GM18499 (cell line): ENCODE measurements around the gene PTGDS.

Source experiments
- ATAC-seq: cut with Tn5 transposase; IDR thresholded peaks from one replicate; pipeline ENCODE4 v1.9.1; 2021; ENCODE audit warnings: moderate number of reproducible peaks; ENCODE audit not compliant: insufficient read depth, unreplicated experiment

The PTGDS gene

DNA sequence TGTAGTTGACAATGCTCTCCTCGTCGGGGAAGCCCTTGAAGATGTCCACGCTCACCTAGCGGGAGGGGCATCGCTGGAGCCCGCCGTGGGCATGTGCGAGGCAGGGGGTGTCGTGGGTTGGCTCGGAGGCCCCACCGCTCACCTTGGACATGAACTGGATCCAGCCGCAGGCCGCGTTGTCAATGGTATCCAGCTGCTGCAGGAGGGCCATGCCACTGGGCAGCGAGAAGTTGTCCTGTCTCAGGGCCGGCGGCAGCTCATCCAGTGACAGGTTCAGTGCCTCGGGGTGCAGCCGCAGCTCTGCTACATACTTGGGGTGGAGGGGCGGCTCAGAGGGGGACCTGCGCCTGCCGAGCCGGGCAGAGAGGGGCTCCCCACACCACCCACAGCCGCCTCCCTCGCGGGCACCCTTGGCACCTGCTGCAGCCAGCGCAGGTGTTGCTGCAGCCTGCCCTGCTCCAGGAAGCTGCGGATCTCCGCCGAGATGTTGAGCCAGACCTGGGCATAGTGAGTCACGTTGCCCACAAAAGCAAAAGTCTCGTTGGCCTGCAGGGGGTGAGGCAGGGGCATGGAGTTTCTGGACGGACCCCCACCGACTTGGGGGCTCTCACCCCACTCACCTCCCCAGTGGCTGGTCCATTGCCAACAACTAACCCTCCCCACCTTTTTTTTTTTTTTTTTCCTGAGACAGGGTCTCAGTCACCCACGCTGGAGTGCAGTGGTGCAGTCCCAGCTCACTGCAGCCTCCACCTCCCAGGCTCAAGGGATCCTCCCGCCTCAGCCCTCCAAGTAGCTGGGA is 41.7 kb downstream of the PTGDS start:
- no peak for ATAC-seq

- ATAC-seq, result no peak
Observed at GRCh38 chr9:137019891-137020683, 42.8 kb downstream of the PTGDS start.

DNA sequence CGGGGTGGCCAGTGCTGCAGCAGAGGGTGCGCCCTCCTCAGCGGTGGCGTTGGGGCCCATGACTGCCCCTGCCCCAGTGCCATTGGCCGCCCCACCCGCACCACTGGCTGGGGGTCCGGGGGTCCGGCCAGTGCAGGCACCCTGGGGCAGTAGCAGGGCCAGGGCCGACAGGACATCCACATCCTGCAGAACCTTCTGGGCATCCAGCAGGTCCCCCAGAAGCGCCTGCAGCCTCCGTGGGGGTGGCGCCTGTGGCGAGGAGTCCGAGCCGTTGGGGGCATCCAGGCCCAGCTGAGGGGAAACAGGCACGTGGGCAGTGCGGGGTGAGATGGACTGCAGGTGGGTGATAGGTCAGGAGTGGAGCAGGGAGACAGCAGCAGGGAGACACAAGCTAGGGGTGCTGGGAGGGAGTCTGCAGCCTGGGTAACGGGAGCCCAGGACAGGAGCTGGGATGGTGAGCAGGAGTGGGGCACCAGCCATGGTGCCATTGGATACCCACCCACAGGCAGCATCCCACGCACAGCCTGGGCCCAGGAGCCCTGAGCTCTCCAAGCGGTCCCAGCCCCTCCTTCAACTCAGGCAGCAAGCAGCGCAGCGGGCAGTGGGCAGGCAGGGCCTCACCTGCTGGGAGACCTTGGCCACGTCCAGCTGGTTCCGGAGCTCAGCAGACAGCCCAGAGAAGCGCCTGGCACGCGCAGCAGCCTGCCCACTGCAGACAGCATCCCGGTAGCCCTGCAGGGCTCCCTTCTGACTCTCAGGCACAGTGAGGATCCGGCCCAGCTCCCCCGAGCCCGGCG is 43.7 kb downstream of the PTGDS start:
- ATAC-seq, result no peak

GRCh38 chr9:137021568-137021978 is 44.3 kb downstream of the PTGDS start:
- no peak for ATAC-seq

- ATAC-seq, result no peak
Observed at GRCh38 chr9:137021979-137022661, 44.8 kb downstream of the PTGDS start.

GRCh38 chr9:137022662-137023008 is 45.3 kb downstream of the PTGDS start:
- ATAC-seq, result no peak

- no peak for ATAC-seq
Observed at GRCh38 chr9:137023157-137023556, 45.9 kb downstream of the PTGDS start.

DNA sequence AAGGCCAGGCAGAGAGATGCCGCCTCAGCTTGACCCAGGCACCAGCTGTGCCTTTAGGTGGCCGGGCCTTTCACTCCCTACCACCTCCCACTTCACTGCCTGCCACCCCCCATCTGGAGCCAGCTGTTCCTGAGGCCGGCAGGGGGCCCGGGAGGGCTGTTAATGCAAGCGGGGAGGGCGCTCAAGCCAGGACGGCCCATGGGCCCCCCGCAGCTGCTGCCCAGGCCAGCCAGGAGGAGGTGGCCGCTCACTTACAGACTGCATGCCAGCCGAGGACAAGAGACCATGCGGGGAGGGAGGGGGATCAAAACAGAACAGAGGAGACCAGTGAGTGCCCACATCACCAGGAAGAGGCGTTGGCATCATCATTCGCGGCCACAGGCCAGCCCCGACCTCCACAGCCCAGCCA is 46.3 kb downstream of the PTGDS start:
- no peak for ATAC-seq

- no peak for ATAC-seq
Observed at GRCh38 chr9:137025517-137025966, 48.2 kb downstream of the PTGDS start.

GRCh38 chr9:137026384-137026783 is 49.1 kb downstream of the PTGDS start:
- no peak for ATAC-seq

DNA sequence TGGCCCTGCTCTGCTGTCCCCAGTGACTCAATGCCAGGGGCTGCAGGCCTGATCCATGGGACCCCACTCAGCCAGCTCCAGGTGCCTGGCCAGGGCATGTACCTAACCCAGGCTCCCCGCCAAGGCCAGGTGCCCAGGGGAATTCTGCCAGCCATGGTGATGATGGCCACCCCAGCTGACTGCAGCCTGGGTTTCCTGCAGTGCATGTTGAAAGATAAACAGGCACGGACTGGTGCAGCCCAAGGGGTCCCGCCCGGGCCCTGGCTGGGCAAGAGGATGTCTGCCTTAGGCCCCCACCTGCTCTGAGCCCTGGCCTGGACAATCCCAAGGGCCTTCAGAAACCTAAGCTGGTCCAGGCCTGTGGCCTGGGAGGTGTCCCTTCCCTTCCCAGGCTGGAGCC is 49.5 kb downstream of the PTGDS start:
- no peak for ATAC-seq

DNA sequence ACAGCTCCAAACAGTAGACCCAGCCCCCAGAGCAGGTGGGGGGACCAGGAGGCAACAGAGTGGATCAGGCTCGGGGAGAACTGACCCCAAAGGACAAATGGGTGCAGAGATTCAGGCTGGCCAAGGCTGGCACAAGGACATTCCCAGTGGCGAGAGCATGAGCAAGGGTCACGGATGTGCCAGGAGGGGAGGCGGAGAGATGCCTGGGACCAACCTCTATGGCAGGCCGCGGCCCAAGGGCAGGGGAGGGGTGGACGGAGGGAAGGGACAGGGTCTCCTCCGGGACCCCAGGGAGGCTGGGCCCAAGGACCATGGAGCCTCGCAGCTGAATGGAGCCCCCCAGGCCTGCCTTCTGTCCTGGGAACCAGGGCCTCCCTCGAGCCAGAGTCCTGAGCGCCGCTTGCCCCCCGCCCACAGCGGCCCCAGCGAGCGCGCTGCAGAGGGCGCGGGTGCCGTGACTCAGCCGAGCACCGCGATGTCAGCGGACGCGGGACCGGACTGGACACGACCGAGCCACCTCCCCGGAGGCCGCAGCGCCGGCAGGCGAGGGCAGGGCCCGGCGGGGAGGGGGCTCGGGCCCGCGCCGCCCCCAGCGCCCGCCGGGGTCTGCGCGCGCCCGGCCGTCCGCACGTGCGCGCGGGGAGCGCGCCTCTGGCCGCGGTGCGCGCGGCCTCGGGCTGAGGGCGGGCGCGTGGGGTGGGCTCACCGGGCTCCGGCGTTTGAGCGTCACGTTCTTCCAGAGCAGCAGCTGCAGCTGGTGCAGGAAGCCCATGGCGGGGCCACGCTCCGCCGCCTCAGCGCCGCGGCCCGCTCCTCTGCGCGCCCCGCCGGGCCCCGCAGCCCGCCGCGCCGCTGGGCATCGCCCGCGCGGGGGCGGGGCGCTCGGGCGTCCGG is 50.3 kb downstream of the PTGDS start, which contains the start of gene ABCA2:
TSS of gene ABCA2 (minus strand) at position 869 of the 894 bp plus-strand sequence. CDS start at position 772, 97 bp downstream.
- ATAC-seq, result no peak

GRCh38 chr9:137028263-137029057 is 51.2 kb downstream of the PTGDS start:
- no peak for ATAC-seq

- ATAC-seq, result no peak
Observed at GRCh38 chr9:137029058-137029936, 52.0 kb downstream of the PTGDS start.

GRCh38 chr9:137030006-137030405 is 52.7 kb downstream of the PTGDS start:
- ATAC-seq, result no peak

GRCh38 chr9:137030538-137031527 is 53.5 kb downstream of the PTGDS start:
- ATAC-seq, result no peak
